Activated CD4-positive, alpha-beta memory T cell treated with anti-CD3 and anti-CD28 coated beads, Interleukin-2, amount 10 ng/mL, durations not matched to agents 7 days and 5 days (primary cell): Measurements from ENCODE around the gene CADPS2. TPM values are rescaled to one million over a fixed set of nuclear protein-coding genes. Genes with fewer than 3 reads are reported as not detected.

ENCODE experiments used
- CTCF ChIA-PET: fragments of 350-600 bp; sonication (Branson Sonifier 250); formaldehyde crosslinking; loops from one replicate; lab custom pipeline; 2021; ENCODE audit warnings: antibody characterized with exemption, inconsistent platforms; lab: Charles Lee
- POLR2A ChIA-PET: fragments of 350-600 bp; sonication (Branson Sonifier 250); formaldehyde crosslinking; loops from one replicate; lab custom pipeline; 2021; ENCODE audit warnings: antibody characterized with exemption; lab: Charles Lee
- DNase-seq: peaks from one replicate; pipeline ENCODE4 v3.0.0-alpha.2; 2020
- H3K27ac Mint-ChIP-seq: one replicate; pipeline ENCODE4 v1.8.0; 2021; ENCODE audit warnings: mild to moderate bottlenecking, mixed read lengths
- H3K27me3 Mint-ChIP-seq: one replicate; pipeline ENCODE4 v1.8.0; 2021; ENCODE audit warnings: mixed read lengths
- H3K36me3 Mint-ChIP-seq: one replicate; pipeline ENCODE4 v1.8.0; 2021; ENCODE audit warnings: low read depth, mixed read lengths
- H3K4me1 Mint-ChIP-seq: one replicate; pipeline ENCODE4 v1.8.0; 2021; ENCODE audit warnings: mixed read lengths
- H3K4me3 Mint-ChIP-seq: one replicate; pipeline ENCODE4 v1.8.0; 2021; ENCODE audit warnings: mild to moderate bottlenecking, mixed read lengths
- H3K9me3 Mint-ChIP-seq: one replicate; pipeline ENCODE4 v1.8.0; 2021; ENCODE audit warnings: mixed read lengths
- total RNA-seq, 2 experiments: library from RNA; stranded (reverse); gene quantifications; one replicate each; pipeline ENCODE4 v1.2.3, GENCODE V29; 2021

CADPS2 gene
- total RNA-seq, 2 experiments from 2014 or later: not detected

DNA sequence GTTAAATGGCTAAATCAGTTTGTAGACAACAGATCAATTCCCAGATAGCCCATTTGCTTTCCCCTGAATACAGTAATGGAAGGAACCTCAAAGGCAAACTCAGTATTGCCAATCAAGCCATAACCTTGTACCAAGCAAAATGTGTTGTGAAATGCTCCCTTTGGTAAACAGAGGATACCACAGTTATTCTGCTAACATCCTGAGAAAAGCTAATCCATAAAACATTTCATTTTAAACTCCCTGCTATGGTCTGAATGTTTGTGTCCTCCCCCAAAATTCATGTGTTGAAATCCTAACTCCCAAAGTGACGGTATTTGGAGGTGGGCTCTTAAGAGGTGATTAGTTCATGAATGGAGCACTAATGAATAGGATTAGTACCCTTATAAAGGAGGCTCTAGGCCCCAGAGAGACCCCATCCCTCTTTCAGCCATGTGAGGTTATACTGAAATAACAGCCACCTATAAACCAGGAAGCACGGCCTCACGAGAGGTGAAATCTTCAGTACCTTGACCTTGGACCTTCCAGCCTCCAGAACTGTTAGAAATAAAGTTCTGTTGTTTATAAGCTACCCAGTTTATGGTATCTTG lies 94.2 kb downstream of the CADPS2 start:
- DNase-seq: no peak
- H3K4me1 Mint-ChIP-seq: no peaks in the 10 kb centered on the region
- no peak overlapping the region for H3K27ac Mint-ChIP-seq
- H3K4me3 Mint-ChIP-seq: no peak overlapping the region
- H3K36me3 Mint-ChIP-seq: no peaks in the 10 kb centered on the region
- H3K27me3 Mint-ChIP-seq: no peaks in the 10 kb centered on the region
- ChIA-PET CTCF (no interaction called here), POLR2A (no interaction called here)
- peaks cover 6% of the 10 kb centered on the region for H3K9me3 Mint-ChIP-seq

DNA sequence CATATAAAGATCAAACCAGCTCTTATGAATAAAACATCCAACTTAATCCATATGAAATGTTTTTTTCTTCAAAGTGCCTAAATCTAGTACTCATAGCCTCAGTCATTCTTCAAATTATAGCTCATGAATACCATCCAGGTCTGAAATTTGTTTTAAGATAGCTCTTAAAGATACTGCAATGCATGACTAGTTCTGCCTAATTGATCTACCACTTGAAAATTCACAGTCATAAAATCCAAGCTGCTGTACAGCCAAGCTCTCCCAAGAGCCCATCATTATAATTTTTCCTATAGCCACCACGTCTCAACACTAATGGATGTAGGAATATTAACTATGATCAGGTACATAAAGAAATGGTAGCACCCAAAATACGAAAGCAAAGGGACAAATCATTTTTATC lies 95.7 kb downstream of the CADPS2 start:
- no peak for DNase-seq
- H3K27ac Mint-ChIP-seq: no peak overlapping the region
- no peaks in the 10 kb centered on the region for H3K36me3 Mint-ChIP-seq
- no peaks in the 10 kb centered on the region for H3K4me1 Mint-ChIP-seq
- peaks cover 8% of the 10 kb centered on the region for H3K9me3 Mint-ChIP-seq
- ChIA-PET CTCF (no interaction called here), POLR2A (no interaction called here)
- H3K4me3 Mint-ChIP-seq: no peak overlapping the region
- no peaks in the 10 kb centered on the region for H3K27me3 Mint-ChIP-seq

DNA sequence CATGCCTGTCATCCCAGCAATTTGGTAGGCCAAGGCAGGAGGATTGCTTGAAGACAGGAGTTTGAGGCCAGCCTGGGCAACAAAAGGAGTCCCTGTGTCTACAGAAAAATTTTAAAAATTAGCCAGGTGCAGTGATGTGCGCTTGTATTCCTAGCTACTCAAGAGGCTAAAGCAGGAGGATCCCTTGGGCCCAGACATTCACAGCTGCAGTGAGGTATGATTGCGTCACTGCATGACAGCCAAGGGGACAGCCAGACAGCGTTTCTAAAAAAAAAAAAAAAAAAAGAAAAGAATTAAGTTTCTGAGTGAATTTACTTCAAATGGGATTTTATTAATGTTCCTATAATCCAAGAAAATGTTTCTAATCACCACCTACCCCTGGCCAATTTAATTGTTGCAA lies 96.1 kb downstream of the CADPS2 start:
- no peak for DNase-seq
- no peak overlapping the region for H3K4me3 Mint-ChIP-seq
- no peak overlapping the region for H3K27ac Mint-ChIP-seq
- POLR2A ChIA-PET: no interaction called here
- H3K36me3 Mint-ChIP-seq: no peaks in the 10 kb centered on the region
- peaks cover 8% of the 10 kb centered on the region for H3K9me3 Mint-ChIP-seq
- H3K4me1 Mint-ChIP-seq: no peaks in the 10 kb centered on the region
- CTCF ChIA-PET: no interaction called here
- H3K27me3 Mint-ChIP-seq: no peaks in the 10 kb centered on the region

DNA sequence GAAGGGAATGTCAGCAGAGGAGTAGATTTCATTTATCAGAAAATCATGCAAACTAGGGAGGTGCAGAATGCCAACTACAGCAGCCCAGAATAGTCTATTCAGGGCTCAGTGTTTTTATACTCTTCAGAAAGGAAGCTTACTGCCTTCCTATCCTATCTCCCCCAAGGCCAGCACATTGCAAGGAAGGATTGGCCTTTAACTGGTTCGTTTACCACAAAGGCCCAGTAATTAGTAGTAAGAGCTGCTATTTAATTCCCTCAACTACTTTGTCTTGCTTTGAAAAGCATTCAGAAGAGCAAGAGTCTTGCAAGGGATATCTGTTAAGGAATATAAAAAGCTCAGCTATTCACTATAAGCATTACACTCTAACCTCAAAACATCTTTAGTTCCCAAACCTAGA lies 97.1 kb downstream of the CADPS2 start:
- Mint-ChIP-seq H3K4me1 (no peaks in the 10 kb centered on the region), H3K27me3 (no peaks in the 10 kb centered on the region), H3K27ac (no peak overlapping the region), H3K4me3 (no peak overlapping the region), H3K36me3 (no peaks in the 10 kb centered on the region), H3K9me3 (peaks cover 5% of the 10 kb centered on the region)
- ChIA-PET CTCF (interaction anchor here (0.6 kb wide), 1 partner anchor 23 kb away, joined by 3 read pairs; no protein-coding TSS in a partner anchor), POLR2A (no interaction called here)
- no peak for DNase-seq

DNA sequence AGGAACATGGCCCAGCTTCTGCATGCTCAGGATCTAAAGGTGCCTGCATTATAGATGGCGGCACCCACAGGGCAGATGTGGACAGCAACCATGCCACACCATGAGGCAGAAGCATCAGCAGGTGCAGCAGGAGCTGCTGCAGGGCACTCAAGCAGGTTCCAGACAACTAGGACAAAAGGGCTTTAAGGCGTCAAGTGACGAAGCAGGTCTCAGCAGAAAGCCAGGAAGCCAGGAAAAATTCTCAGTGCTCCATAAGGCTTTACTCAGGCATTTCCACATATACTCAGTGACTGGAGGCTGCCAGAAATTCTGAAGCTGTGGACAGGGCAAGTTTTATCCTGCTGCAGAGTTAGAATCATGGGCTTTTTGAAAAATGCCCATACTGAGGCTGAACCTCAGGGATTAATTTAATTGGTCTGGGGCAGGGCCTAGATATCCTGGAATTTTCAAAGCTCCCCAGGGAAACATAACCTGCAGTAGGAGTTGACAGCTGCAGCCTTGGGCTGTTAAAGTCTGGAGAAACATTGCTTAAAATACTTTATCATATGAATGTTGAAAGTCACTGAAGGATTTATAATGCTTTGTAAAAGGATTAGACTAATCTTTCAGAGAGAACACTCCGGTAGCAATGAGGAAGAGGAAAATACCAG lies 115.4 kb downstream of the CADPS2 start:
- POLR2A ChIA-PET: no interaction called here
- no peak for DNase-seq
- H3K36me3 Mint-ChIP-seq: no peaks in the 10 kb centered on the region

DNA sequence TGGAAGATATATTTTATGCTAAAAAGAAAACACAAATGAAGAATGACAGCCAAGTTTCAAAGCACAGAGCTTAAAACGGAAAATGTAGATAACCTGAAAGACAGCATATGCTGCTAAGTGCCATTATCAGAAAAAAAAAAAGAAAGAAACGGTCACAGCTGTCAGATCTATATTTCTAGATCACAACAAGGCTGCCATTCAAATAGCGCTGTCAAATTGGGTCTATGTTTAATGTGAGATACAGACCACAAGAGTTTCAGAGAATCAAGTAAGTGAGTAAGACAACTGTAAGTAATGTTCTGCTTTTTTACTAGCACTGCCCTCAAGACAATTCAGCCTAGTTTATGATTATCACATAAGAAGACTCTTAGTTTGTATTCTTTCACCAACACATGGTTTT lies 117.4 kb downstream of the CADPS2 start:
- Mint-ChIP-seq H3K9me3 (peaks cover 2% of the 10 kb centered on the region), H3K36me3 (no peaks in the 10 kb centered on the region), H3K4me1 (no peaks in the 10 kb centered on the region), H3K27me3 (no peaks in the 10 kb centered on the region), H3K4me3 (no peak overlapping the region), H3K27ac (no peak overlapping the region)
- POLR2A ChIA-PET: no interaction called here
- CTCF ChIA-PET: no interaction called here
- no peak for DNase-seq

More for the DNA sequence above, 115.4 kb downstream of the CADPS2 start:
- H3K27ac Mint-ChIP-seq: no peak overlapping the region
- no peaks in the 10 kb centered on the region for H3K4me1 Mint-ChIP-seq
- H3K4me3 Mint-ChIP-seq: no peak overlapping the region
- CTCF ChIA-PET: no interaction called here
- H3K27me3 Mint-ChIP-seq: no peaks in the 10 kb centered on the region
- H3K9me3 Mint-ChIP-seq: peaks cover 2% of the 10 kb centered on the region

DNA sequence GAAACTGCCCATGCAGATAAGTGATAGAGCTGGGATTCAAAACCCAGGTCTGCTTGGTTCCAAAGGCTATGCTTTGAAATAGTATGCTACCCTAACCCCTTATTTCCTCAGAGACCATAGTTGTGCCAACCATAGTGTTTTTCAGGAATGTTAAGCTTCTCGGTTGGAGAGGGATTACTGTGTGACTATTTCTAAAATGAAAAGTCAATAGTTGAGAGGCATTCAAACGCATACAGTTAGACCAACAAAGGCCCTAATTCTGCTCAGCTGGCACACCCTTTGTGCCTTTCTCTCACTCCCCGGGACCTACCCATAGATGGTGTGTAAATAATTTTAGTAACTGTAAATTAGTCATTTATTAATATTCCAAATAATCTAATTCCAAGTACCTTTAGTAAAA lies 118.9 kb downstream of the CADPS2 start:
- POLR2A ChIA-PET: no interaction called here
- Mint-ChIP-seq H3K9me3 (peaks cover 2% of the 10 kb centered on the region), H3K4me1 (no peaks in the 10 kb centered on the region), H3K27me3 (no peaks in the 10 kb centered on the region), H3K36me3 (no peaks in the 10 kb centered on the region), H3K27ac (no peak overlapping the region), H3K4me3 (no peak overlapping the region)
- CTCF ChIA-PET: no interaction called here
- no peak for DNase-seq

DNA sequence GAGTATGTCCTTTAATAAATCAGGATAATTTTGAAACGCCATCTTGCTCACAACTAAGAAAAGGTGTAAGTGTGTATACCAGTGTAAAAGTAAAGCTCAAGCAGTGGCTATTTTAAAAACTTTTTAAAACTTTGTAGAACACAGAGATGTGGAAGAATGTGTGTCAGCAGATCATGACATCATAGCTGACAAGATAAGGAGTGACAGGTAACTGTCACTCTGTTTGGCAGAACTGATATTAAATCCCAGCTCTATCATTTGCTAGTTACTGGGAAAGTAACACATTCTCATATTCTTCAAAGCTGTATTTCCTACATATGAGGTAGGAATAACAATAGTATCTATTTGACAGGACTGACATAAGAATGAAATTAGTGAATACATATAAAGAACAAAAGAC lies 119.7 kb downstream of the CADPS2 start:
- Mint-ChIP-seq H3K27me3 (no peaks in the 10 kb centered on the region), H3K36me3 (no peaks in the 10 kb centered on the region), H3K27ac (no peak overlapping the region), H3K4me1 (no peaks in the 10 kb centered on the region), H3K4me3 (no peak overlapping the region), H3K9me3 (peaks cover 2% of the 10 kb centered on the region)
- no peak for DNase-seq
- ChIA-PET CTCF (no interaction called here), POLR2A (no interaction called here)

DNA sequence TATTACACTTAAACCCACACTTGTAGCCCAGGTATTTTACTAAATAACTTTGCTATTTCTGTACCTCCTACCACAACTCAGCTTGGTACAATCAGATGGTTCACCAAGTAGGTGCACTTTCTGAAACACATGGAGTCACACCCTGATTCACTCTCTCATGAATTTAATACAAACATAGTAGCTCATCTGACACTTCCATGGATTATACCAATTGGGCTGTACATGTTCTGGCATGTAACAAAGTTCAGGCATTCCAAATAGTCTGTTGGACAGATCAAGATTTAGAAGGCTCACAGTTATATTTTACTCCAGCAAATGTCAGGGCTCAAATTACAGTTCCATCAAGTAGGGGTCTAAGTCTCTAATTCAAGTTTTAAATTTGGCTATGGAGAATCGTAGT lies 121.4 kb downstream of the CADPS2 start:
- CTCF ChIA-PET: no interaction called here
- H3K27ac Mint-ChIP-seq: no peak overlapping the region

DNA sequence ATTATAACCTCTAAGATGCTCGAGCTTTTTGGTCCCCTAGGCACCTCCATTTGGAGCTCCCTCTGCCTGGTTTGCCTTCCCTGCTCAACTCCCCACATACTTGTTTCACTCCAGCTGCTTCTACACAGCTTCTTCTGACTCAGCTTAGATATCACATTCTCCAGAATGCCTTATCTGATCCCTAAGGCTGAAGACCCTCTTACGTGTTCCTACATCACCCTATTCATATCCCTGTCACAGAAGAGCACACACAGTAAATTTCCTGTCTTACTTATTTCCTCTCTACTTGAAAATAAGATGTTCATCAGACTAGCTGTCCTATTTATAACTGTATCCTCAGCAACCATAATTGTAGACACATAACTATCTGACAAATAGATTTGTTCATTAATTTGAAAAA lies 122.2 kb downstream of the CADPS2 start:
- ChIA-PET CTCF (no interaction called here), POLR2A (no interaction called here)
- H3K27ac Mint-ChIP-seq: no peak overlapping the region
- no peaks in the 10 kb centered on the region for H3K27me3 Mint-ChIP-seq
- peaks cover 6% of the 10 kb centered on the region for H3K9me3 Mint-ChIP-seq
- DNase-seq: no peak
- H3K4me3 Mint-ChIP-seq: no peak overlapping the region
- no peaks in the 10 kb centered on the region for H3K36me3 Mint-ChIP-seq
- H3K4me1 Mint-ChIP-seq: no peaks in the 10 kb centered on the region

More for the DNA sequence above, 121.4 kb downstream of the CADPS2 start:
- Mint-ChIP-seq H3K9me3 (peaks cover 6% of the 10 kb centered on the region), H3K27me3 (no peaks in the 10 kb centered on the region), H3K36me3 (no peaks in the 10 kb centered on the region), H3K4me3 (no peak overlapping the region), H3K4me1 (no peaks in the 10 kb centered on the region)
- DNase-seq: no peak
- POLR2A ChIA-PET: no interaction called here

DNA sequence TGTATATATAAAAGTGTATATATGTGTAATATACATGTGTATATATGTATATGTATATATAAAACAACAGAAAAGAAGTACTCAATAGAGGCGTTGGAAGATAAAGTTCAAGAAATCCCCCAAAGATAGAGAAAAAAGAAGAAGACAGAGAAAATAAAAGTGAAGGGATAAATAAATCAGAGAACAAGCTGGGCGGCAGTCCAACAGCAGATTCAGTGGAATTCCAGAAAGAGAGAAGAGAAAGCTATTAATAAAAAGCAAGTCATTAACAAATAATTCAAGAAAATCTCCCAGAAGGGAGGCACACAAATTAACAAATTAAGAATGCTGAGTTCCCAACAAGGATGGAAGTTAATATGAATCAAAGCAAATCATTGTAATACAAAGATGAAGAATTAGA lies 124.2 kb downstream of the CADPS2 start:
- no peak overlapping the region for H3K4me3 Mint-ChIP-seq
- POLR2A ChIA-PET: no interaction called here
- DNase-seq: no peak
- H3K27ac Mint-ChIP-seq: no peak overlapping the region
- H3K4me1 Mint-ChIP-seq: no peaks in the 10 kb centered on the region
- no peaks in the 10 kb centered on the region for H3K27me3 Mint-ChIP-seq
- CTCF ChIA-PET: no interaction called here
- H3K9me3 Mint-ChIP-seq: peaks cover 6% of the 10 kb centered on the region
- H3K36me3 Mint-ChIP-seq: no peaks in the 10 kb centered on the region

DNA sequence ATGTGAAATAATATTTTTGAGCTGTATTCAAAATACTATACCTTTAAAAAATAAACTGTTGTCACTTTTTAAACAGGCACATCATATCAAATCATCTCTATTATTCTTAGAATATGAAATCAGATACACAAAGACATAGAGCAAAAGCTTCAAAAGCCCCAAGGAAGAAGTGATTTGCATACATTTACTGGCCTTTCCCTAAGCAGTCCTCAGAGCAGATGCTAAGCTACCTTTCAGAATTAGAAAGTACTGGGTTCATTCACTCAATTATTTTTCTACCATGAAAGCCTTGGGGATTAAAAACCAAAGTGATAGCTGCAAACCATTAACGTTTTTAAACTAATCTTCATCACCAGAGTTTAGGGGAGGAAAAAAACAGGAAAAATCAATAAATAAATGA lies 127.8 kb downstream of the CADPS2 start:
- DNase-seq: no peak
- H3K9me3 Mint-ChIP-seq: peaks cover 5% of the 10 kb centered on the region
- ChIA-PET CTCF (no interaction called here), POLR2A (no interaction called here)
- H3K27me3 Mint-ChIP-seq: no peaks in the 10 kb centered on the region
- H3K27ac Mint-ChIP-seq: no peak overlapping the region
- no peaks in the 10 kb centered on the region for H3K4me1 Mint-ChIP-seq
- H3K4me3 Mint-ChIP-seq: no peak overlapping the region
- no peaks in the 10 kb centered on the region for H3K36me3 Mint-ChIP-seq

DNA sequence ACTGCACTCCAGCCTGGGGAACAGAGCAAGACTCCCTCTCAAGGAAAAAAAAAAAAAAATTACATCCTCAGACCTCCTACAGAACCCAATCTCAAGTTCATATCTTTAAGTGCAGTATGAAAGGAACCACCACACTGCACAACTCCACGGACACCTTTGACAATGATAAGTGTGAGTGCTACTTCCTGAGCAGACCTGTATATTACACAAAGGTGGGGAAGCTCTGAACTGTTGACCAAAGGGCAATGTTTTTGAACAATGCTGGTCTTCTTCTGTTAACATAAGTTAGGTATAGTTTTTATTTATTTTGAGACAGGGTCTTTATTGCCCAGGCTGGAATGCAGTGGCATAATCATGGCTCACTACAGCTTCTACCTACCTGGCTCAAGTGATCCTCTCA lies 129.4 kb downstream of the CADPS2 start:
- Mint-ChIP-seq H3K9me3 (peaks cover 5% of the 10 kb centered on the region), H3K27me3 (no peaks in the 10 kb centered on the region), H3K4me3 (no peak overlapping the region), H3K27ac (no peak overlapping the region), H3K4me1 (no peaks in the 10 kb centered on the region), H3K36me3 (no peaks in the 10 kb centered on the region)
- POLR2A ChIA-PET: no interaction called here
- no peak for DNase-seq
- CTCF ChIA-PET: no interaction called here

DNA sequence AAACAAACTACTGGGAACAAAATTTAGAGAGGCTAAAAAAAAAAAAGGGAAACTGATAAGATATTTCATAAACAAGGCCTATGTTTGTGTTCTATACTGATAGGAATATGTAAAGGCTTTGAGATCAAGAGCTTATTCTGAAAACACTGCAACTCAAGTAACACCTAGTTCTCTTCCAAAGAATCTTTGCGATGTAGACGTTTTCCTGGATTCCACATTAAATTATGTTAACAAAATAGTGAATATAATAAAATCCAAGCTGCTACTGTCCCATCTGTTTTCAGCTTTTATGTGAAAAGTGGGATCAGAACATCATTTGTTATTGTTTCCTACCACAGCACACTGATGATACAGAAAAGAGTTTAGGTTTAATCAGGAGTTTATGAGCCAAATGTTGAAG lies 130.6 kb downstream of the CADPS2 start:
- H3K36me3 Mint-ChIP-seq: no peaks in the 10 kb centered on the region
- ChIA-PET POLR2A (no interaction called here), CTCF (no interaction called here)
- no peak overlapping the region for H3K27ac Mint-ChIP-seq
- no peak for DNase-seq
- peaks cover 2% of the 10 kb centered on the region for H3K9me3 Mint-ChIP-seq
- no peak overlapping the region for H3K4me3 Mint-ChIP-seq
- no peaks in the 10 kb centered on the region for H3K27me3 Mint-ChIP-seq
- H3K4me1 Mint-ChIP-seq: no peaks in the 10 kb centered on the region
